GM12892 (cell line): Measurements from ENCODE around the gene SLC30A9.

Source experiments
- POLR2A ChIP-seq: IDR thresholded peaks from 2 replicates; pipeline ENCODE4 v1.6.1; 2011; ENCODE audit warnings: low read depth, low read length, control low read depth
- TAF1 ChIP-seq: IDR thresholded peaks from 2 replicates; pipeline ENCODE4 v1.6.1; 2011; ENCODE audit warnings: low read depth, mild to moderate bottlenecking, control low read depth, low read length, borderline replicate concordance

GRCh38 chr4:41957634-41958033 lies 32.7 kb upstream of the SLC30A9 start:
- no peak for TF ChIP-seq POLR2A
- TF ChIP-seq TAF1: no peak
